IPS-18c (cell line): ENCODE results near the gene HSP90AB1.
A peak's percentile ranks its signal among the peaks of the same experiment; 100 is the strongest.

Experiments used
- H3K4me3 ChIP-seq: 2 replicates; pipeline ENCODE4 v1.7.0; 2013; ENCODE audit warnings: low read depth, mild to moderate bottlenecking, low read length, moderate library complexity; ENCODE audit not compliant: insufficient read depth
- H3K9me3 ChIP-seq: one replicate; pipeline ENCODE4 v1.6.1; 2013; ENCODE audit warnings: mild to moderate bottlenecking, low read length, moderate library complexity; ENCODE audit not compliant: control insufficient read depth, insufficient read depth

HSP90AB1 gene

GRCh38 chr6:44246663-44247337, at the start of gene HSP90AB1:
Gene HSP90AB1 (plus strand): TSS chr6:44247101. CDS start chr6:44248630, 1,529 bp downstream.
- Histone ChIP-seq H3K9me3 (peaks cover 2% of the 10 kb centered on the region), H3K4me3 (peak within 1 kb of the TSS; percentile 99)

- Histone ChIP-seq H3K4me3 (no peak overlapping the region), H3K9me3 (no peaks in the 10 kb centered on the region)
These were observed 48.2 kb upstream of the HSP90AB1 start for GRCh38 chr6:44198684-44199083.

DNA sequence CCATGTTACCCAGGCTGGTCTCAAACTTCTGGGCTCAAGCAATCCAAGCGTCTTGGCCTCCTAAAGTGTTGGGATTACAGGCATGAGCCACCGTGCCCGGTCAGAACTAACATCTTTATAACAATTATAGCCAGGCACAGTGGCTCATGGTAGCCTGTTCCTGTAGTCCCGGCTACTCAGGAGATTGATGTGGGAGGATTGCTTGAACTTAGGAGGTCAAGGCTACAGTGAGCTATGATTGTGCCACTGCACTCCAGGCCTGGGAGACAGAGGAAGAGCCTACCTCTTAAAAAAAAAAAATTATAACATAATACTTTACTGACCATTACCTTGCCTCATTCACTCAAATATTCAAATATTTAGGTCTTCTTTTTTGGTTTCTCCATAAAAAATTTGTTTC, 47.0 kb upstream of the HSP90AB1 start:
- H3K4me3 ChIP-seq, result no peak overlapping the region
- no peaks in the 10 kb centered on the region for H3K9me3 ChIP-seq

GRCh38 chr6:44201200-44201599, 45.7 kb upstream of the HSP90AB1 start:
- no peak overlapping the region for H3K4me3 ChIP-seq
- H3K9me3 ChIP-seq, result no peaks in the 10 kb centered on the region

DNA sequence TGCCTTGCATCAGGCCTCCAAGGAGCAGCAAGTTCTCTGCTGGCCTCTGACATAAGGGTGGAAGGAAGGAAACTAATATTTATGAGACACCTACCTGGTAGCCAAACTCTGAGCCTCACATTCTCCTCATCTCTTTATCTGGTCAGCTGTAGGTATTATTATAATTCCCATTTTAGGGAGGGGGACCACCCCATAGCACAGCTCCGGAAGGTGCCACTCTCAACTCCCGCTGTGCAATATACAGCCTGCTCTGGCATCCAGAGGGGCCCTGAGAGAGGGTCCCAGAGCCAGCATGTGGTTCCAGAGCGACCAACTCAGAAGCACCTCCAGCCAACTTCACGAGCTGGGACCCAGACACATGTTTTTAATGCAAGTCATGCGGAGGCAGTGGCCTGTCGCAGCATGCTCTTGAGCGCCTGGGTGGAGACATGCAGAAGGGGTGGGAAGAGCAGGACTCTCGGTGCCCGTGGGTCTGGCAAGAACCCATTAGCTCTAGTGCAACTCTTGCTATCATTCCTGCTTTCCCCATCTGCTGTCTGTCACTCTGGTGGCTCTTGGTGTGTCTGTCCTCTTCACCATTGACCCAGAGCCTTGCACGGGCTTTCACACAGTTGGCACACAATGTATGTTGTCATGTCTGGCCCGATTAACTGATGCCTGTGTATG, 45.1 kb upstream of the HSP90AB1 start:
- H3K9me3 ChIP-seq, result no peaks in the 10 kb centered on the region
- H3K4me3 ChIP-seq, result no peak overlapping the region

GRCh38 chr6:44202332-44202971, 44.4 kb upstream of the HSP90AB1 start:
- H3K9me3 ChIP-seq, result no peaks in the 10 kb centered on the region
- no peak overlapping the region for H3K4me3 ChIP-seq

GRCh38 chr6:44202972-44203750, 43.7 kb upstream of the HSP90AB1 start:
- peak overlapping the region; percentile 15; the same call in 1 of the 2 replicates for H3K4me3 ChIP-seq
- H3K9me3 ChIP-seq, result no peaks in the 10 kb centered on the region

GRCh38 chr6:44203955-44204354, 42.9 kb upstream of the HSP90AB1 start:
- no peak overlapping the region for H3K4me3 ChIP-seq

DNA sequence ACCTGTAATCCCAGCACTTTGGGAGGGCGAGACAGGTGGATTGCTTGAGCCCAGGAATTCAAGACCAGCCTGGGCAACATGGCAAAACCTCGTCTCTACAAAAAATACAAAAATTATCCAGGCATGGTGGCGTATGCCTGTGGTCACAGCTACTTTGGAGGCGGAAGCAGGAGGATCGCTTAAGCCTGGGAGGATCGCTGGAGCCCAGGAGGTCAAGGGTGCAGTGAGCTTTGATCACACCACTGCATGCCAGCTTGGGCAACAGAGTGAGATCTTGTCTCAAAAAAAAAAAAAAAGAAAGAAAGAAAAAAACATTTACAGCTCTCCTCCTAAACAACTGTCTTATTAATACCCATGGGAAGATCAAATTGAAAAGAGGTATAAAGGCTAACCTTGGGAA, 38.9 kb upstream of the HSP90AB1 start:
- Histone ChIP-seq H3K9me3 (no peaks in the 10 kb centered on the region), H3K4me3 (no peak overlapping the region)

More at GRCh38 chr6:44203955-44204354, 42.9 kb upstream of the HSP90AB1 start:
- H3K9me3 ChIP-seq, result no peaks in the 10 kb centered on the region

DNA sequence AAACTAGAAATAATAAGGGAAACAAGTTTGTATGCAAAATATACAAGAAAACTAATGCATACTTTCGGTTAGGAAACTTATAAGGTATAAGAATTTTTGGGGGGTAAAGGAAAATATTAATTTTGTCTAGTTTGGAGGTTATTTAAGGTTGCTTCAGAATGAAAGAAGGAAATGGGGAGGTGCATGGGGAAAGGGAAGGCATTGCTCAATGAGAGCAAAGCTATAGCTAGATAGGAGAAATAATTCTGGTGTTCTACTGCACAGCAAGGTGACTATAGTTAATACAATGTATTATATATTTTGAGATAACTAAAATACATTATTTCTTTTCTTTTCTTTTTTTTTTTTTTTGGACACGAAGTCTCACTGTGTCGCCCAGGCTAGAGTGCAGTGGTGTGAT, 35.6 kb upstream of the HSP90AB1 start:
- no peaks in the 10 kb centered on the region for H3K9me3 ChIP-seq
- H3K4me3 ChIP-seq, result no peak overlapping the region

DNA sequence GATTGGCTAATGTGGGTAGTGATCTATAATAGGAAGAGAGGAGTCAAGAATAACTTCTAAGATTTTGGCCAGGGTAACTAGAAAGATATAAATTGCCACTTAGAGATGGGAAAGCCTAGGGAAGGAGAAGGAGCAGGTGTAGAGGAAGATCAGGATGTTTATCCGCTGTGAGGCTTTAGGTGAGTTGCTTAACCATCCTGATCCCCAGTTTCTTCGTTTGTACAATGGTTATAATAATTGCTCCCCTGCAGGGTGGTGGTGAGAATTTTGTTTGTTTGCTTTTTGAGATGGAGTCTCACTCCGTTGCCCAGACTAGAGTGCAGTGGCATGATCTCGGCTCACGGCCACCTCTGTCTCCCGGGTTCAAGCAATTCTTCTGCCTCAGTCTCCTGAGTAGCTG, 32.6 kb upstream of the HSP90AB1 start:
- H3K9me3 ChIP-seq, result no peaks in the 10 kb centered on the region
- H3K4me3 ChIP-seq, result no peak overlapping the region

DNA sequence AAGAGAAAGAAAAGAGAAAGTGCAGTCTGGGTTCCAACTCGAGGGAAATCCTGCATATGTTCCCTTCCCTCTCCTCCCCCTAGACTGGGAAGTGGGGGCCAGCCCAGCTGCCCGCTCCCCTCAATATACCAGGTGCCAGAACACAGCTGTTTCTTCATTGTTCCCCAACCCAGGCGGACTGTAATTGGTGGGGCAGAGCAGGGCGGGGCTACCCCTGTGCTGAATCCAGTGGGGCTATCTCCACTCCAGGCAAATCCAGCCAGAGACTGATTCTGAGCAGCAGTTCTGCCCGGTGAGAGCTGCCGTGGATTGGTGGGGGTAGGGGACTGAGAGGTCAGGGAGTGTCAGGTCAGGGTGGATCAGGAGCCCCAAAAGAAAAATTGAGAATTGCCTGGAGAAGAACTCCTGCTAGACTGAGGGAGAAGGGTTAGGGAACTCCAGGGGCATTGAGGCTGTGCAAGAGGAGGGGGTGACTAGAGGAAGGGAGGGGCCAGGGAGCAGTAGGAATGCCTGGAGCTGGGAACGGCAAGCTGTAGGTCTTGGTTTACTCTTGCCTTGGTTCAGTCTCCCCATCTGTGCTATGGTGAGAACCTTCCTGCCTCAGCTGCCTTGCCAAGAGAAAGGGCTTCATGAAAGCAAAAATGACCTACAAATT, 30.1 kb upstream of the HSP90AB1 start, which contains the start of gene MYMX:
Gene MYMX (plus strand): TSS at position 250 of the 655 bp plus-strand sequence. CDS start 546 bp downstream, outside the sequence.
- no peaks in the 10 kb centered on the region for H3K9me3 ChIP-seq
- peak within 1 kb of the TSS; percentile 34; the same call in 1 of the 2 replicates for H3K4me3 ChIP-seq

- Histone ChIP-seq H3K9me3 (no peaks in the 10 kb centered on the region), H3K4me3 (peak overlapping the region; percentile 34; the same call in 1 of the 2 replicates)
These were observed 29.4 kb upstream of the HSP90AB1 start for GRCh38 chr6:44217332-44218143.

DNA sequence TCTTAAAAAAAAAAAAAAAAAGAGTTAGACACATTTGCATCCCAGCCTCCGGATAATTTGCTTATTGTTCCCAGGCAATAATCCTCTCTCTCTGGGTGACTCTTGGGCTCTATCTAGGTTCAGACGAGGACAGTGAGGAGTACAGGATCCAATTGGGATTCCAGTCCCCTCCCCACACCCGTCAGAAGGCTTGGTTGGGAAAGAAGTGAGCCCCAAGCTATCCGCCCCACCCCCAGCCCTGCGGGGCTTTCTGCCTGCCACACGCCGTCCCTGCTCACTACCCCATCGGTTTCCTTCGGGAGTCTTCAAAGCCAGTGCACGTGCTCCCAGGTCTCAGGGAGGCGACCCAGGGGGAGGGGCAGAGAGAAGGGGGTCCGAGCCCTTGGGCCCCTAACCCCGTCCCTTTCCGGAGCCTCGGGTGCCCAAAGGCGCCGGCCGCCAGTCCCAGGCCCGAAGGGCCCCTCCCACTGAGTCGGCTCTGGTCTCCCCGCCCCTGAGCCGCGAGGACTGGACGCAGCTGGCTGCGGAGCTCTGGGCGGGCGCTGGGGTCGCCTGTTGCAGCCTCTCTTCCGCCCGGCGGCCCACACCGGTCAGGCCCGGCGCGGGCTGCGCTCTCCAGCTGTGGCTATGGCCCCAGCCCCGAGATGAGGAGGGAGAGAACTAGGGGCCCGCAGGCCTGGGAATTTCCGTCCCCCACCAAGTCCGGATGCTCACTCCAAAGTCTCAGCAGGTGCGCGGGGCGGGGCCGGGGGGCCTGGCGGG, 27.7 kb upstream of the HSP90AB1 start:
- Histone ChIP-seq H3K4me3 (peak overlapping the region; percentile 32), H3K9me3 (no peaks in the 10 kb centered on the region)
